NCI-H1436 treated with DMSO at 0.1 percent for 48 hours (cell line): ENCODE measurements around the gene MYH15.

Source experiments
- DNase-seq: peaks from one replicate; lab custom pipeline; 2025; lab: John Stamatoyannopoulos, UW

The MYH15 gene

DNA sequence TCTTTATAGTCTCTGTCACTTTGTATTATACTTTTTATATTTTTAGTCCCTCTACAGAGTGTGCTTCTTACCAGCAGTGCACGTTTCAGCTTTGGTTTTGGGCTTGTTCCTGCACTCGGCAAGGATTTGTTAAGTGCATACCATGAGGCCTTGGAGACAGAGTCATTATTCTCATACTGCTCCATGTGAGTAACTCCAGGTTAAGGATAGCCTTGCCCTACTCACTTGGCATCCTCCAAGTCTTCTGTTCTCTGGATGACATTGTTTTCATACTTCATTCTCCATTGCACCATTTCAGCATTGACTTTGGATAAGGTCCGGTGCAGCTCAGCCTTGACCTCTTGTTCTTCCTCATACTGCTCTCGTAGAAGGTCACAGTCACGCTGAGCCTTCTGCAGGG, 96.4 kb downstream of the MYH15 start:
- DNase-seq, result no peak

GRCh38 chr3:108412121-108412750, 98.2 kb downstream of the MYH15 start:
- DNase-seq, result no peak

DNA sequence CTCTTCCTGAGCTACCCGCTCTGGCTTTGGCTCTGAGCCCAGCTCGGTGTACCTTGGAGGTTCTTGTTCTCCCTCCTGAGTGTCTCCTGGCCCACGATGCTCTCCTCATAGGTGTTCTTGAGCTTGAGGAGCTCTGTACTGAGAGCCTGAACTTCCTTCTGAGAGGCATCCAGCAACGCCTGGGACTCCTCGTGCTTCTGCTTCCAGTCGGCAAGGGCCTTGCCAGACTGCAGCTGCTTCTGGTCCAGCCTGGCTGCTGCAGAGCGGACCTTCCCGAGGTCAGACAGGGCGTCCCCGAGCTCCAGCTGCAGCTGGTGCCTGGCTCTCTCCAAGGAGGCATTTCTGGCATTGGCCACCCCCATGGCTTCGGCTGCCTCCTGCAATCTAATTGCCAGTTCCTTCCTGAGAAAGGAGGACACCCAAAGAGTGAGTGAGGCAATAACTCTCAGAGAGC, 99.8 kb downstream of the MYH15 start:
- DNase-seq, result no peak

GRCh38 chr3:108409800-108410178, 100.6 kb downstream of the MYH15 start:
- DNase-seq, result no peak

DNA sequence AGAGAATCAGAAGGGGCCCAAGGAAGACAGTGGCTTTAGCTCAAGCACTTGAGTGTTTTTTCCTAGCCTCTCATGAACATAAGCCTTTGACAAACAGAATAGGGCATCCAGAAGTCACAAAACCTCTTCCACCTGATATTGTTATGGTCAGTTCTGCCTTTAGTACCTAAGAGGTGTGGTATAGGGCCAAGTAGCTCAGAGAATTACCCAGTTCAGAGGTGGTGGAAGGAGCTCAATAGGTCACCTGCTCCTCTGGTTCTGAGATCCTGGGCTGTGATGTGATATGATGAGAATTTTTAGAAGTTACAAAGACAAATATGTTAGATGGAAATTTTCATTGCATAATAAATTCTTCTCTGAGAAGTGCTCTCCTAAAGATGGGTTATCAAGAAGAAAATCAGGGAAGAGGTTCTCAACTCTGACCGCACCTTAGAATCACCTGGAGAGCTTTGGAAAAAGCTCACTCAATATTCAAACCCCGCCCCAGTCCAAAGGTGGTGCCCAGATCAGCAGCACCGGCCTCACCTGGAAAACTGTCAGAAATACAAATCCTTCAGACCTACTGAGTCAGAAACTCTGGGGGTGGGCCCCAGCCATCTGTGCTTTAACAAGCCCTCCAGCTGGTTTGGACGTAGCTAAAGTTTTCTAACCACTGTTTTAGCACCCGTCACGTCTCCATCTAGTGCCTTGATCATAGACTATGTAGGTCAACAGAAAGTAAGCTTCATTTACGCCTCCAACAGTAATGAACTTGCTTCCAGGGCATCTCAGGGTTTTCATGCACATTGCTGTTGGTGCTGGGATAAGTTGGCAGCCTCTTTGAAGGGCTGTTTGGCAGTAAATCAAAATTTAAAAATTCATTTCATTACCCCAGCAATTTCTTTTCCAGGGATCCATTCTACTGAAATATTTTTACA, 101.3 kb downstream of the MYH15 start:
- DNase-seq, result no peak

- no peak for DNase-seq
These were observed 102.5 kb downstream of the MYH15 start for GRCh38 chr3:108407886-108408285.

- DNase-seq, result peak; percentile 80
These were observed 103.7 kb downstream of the MYH15 start for GRCh38 chr3:108406661-108407206.

DNA sequence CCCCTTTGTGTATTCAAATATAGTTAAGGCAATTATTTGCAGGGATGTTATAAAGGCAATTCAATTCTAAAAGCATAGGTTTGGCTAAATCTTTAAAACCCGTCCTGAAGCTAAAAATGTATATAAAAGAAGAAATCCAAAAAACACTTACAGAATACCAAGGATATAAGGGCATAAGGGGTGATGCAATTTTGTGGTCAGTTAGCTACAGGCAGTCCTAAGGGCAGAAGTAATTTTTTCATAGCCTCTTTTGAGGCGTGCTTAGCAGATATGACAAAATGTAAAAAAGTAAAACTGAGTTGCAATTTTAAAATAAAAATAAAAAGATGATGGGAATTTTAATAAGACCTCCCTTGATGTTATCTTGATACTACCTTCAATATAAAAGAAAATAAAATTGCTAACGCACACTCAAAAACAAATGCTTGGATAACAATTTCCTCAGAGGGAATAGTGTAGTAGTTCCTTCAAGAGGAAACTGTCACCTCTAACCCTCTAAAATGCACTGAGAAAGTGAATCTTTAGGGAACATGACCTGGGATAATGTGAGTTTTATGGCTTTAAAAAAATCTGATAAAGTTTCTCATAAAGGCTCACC, 104.2 kb downstream of the MYH15 start:
- DNase-seq, result no peak

DNA sequence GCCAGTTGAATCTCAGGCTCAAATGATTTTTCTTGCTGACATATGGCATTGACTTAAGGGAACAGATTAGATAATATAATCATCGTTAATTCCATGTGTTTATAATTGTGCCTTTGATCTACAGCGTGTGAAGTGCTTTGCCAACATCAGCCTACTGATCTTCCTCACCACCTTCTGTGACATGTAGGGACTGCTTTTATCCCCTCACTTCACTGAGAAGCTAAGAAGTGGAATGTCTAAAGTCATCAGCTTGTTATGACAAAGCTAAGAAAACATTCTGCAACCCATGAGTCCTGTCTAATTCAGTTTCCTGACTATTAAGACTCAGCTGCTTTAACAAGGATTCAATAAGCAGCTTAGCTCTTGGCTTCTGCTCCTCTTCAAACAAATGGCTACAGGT, 106.0 kb downstream of the MYH15 start:
- DNase-seq, result no peak

- no peak for DNase-seq
These were observed 106.6 kb downstream of the MYH15 start for GRCh38 chr3:108403686-108404345.

- DNase-seq, result no peak
These were observed 107.2 kb downstream of the MYH15 start for GRCh38 chr3:108403198-108403597.

GRCh38 chr3:108401836-108402235, 108.6 kb downstream of the MYH15 start:
- DNase-seq, result no peak

DNA sequence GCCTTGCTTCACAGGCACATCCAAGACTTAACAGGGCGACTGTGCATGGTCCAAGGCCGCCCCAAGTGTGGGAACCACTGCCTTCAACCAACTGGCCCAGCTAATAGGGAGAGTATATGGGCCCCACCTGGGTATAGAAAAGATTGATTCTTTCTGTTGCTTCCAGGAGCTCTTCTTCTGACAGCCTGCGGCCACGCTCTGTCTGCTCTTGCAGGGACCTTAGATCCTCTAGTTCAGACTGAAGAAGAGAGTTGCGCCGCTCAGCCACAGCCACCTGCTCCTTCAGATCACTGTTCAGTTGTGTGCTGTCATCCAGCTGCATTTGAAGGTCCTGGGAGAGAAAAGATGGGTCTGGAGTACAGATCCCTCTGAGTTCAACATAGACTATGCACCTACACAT, 111.9 kb downstream of the MYH15 start:
- no peak for DNase-seq

DNA sequence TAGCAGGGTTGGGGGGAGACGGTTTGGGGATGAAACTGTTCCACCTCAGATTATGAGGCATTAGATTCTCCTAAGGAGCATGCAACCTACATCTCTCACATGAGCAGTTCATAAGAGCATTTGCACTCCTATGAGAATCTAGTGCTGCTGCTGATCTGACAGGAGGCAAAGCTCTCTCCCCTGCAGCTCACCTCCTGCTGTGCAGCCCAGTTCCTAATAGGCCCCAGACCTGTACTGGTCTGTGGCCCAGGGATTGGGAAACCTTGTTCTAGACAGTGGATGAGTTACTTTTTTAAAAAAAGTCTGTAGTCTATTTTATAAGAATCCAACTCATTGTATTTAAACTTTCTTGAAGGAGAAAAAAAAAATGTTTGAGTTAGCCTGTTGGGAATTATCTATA, 114.1 kb downstream of the MYH15 start:
- no peak for DNase-seq

DNA sequence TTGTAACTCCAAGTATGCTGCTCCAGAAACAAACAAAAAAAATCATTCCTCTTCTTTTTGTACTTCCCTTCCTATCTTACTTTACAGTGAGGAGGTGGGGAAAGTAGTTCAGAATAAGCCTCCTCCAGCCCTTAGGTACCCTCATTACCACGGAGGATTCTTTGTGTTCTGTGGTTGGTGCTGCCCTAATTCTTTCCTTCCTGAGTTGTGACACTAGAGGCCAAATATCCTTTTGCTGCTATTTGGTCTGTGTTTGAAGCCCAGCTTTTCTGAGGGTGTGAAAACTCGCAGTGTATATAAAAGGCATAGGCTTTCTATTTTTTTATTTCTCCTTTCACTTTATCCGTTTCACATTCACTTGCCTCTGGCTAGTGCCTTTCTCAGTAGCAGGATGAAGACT, 115.8 kb downstream of the MYH15 start:
- no peak for DNase-seq

DNA sequence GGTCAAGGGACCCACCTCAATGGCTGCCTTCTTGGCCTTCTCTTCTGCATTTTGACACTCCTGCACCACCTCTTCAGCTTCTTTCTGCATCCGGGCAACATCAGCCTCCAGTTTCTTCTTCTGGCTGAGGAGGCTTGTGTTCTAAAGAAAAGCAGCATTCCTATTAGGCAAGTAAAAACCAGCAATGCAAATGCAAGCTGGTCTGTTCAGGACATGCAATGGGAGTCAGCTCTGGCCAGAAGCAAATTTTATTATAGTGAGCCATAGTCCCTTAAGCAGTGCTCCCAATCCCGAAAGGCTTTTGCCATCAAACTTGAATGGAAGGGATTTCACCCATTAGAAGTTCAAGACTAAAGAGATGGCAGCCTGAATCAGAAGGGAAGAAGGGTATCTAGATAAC, 116.4 kb downstream of the MYH15 start:
- DNase-seq, result no peak

- DNase-seq, result no peak
These were observed 117.1 kb downstream of the MYH15 start for GRCh38 chr3:108393128-108393900.

GRCh38 chr3:108391917-108392593, 118.3 kb downstream of the MYH15 start:
- no peak for DNase-seq

- DNase-seq, result peak; percentile 86
These were observed 121.0 kb downstream of the MYH15 start for GRCh38 chr3:108389372-108389771.
